GM06990 (cell line): ENCODE data around the gene HRNR.
"Not testable (repeated sequence)": the region's sequence is repeated elsewhere in the genome, so short reads cannot be mapped to it uniquely, and the experiment has no call there.

Source experiments
- DNase-seq: peaks from one replicate; pipeline ENCODE4 v3.0.0-alpha.2; 2011; ENCODE audit not compliant: insufficient read length; ENCODE audit errors: extremely low read depth
- H3K27me3 ChIP-seq: replicated peaks from 2 replicates; pipeline ENCODE4 v1.6.0; 2011; ENCODE audit warnings: low read length; ENCODE audit not compliant: control insufficient read depth, insufficient read depth
- H3K36me3 ChIP-seq: 2 replicates; pipeline ENCODE4 v1.5.1; 2011; ENCODE audit warnings: low read length; ENCODE audit not compliant: control insufficient read depth, insufficient read depth
- H3K4me3 ChIP-seq: replicated peaks from 2 replicates; pipeline ENCODE4 v1.5.1; 2011; ENCODE audit warnings: low read depth, mild to moderate bottlenecking, control low read depth, low read length
- TF ChIP-seq, protein P1 (sequence below): IDR thresholded peaks from 2 replicates; pipeline ENCODE4 v1.5.1; 2011; ENCODE audit warnings: low read length, control low read depth, mild to moderate bottlenecking, inconsistent platforms; ENCODE audit not compliant: insufficient read depth, poor library complexity, severe bottlenecking

HRNR gene

DNA sequence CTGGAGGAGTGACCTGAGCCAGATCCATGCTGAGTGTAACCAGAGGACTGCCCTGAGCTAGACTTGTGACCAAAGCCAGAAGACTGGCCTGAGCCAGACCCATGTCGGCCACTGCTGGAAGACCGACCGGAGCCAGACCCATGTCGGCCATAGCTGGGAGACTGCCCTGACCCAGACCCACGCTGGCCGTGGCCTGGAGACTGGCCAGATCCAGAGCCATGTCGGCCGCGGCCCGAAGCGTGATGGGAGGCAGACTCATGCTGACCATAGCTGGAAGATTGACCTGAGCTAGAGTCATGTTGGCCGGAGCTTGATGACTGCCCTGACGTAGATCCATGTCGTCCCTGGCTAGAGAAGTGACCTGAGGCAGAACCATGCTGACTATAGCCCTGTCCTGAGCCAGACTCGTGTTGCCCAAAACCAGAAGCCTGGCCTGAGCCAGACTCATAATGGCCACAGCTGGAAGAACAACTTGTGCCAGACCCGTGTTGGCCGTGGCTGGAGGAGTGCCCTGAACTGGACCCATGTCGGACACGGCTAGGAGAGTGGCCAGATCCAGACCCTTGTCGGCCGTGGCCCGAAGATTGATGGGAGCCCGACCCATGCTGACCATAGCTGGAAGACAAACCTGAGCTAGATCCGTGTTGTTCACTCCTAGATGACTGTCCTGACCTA is 5.1 kb downstream of the HRNR start:
- no peak overlapping the region for H3K4me3 ChIP-seq
- no peak for DNase-seq
- TF ChIP-seq, protein P1, sequence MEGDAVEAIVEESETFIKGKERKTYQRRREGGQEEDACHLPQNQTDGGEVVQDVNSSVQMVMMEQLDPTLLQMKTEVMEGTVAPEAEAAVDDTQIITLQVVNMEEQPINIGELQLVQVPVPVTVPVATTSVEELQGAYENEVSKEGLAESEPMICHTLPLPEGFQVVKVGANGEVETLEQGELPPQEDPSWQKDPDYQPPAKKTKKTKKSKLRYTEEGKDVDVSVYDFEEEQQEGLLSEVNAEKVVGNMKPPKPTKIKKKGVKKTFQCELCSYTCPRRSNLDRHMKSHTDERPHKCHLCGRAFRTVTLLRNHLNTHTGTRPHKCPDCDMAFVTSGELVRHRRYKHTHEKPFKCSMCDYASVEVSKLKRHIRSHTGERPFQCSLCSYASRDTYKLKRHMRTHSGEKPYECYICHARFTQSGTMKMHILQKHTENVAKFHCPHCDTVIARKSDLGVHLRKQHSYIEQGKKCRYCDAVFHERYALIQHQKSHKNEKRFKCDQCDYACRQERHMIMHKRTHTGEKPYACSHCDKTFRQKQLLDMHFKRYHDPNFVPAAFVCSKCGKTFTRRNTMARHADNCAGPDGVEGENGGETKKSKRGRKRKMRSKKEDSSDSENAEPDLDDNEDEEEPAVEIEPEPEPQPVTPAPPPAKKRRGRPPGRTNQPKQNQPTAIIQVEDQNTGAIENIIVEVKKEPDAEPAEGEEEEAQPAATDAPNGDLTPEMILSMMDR = no peak
- H3K36me3 ChIP-seq = no peaks in the 10 kb centered on the region
- no peaks in the 10 kb centered on the region for H3K27me3 ChIP-seq

GRCh38 chr1:152215604-152216003 is 8.4 kb downstream of the HRNR start:
- H3K27me3 ChIP-seq, DNase-seq, H3K4me3 ChIP-seq, H3K36me3 ChIP-seq: not testable (repeated sequence)

- H3K4me3 ChIP-seq, H3K36me3 ChIP-seq, DNase-seq, H3K27me3 ChIP-seq: not testable (repeated sequence)
Observed at GRCh38 chr1:152214911-152215310, 9.1 kb downstream of the HRNR start.

DNA sequence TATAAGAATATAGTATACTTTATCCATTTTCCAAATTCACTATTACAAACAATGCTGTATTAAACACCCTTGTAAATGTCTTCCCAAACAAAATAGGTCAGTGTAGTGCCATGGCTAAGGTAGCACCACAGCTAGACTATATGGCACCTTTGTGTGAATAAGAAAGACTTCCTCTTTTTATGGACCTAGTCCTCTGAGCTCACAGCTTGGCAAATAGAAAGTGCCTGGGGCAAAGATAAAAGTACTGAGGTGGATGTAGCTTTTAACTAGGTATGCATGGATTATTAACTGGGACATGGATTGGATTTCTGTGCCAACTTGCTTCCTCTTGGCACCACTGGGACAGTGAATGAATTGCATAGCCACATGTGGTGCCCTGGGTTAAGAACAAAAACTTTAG is 25.0 kb downstream of the HRNR start:
- TF ChIP-seq, protein P1 = no peak
- DNase-seq = no peak
- H3K36me3 ChIP-seq = no peaks in the 10 kb centered on the region
- H3K4me3 ChIP-seq = no peak overlapping the region
- H3K27me3 ChIP-seq = no peaks in the 10 kb centered on the region

- Histone ChIP-seq H3K4me3 (no peak overlapping the region), H3K27me3 (no peaks in the 10 kb centered on the region), H3K36me3 (no peaks in the 10 kb centered on the region)
- DNase-seq = no peak
- TF ChIP-seq, protein P1 = no peak
Observed at GRCh38 chr1:152197361-152197941, 26.5 kb downstream of the HRNR start.

DNA sequence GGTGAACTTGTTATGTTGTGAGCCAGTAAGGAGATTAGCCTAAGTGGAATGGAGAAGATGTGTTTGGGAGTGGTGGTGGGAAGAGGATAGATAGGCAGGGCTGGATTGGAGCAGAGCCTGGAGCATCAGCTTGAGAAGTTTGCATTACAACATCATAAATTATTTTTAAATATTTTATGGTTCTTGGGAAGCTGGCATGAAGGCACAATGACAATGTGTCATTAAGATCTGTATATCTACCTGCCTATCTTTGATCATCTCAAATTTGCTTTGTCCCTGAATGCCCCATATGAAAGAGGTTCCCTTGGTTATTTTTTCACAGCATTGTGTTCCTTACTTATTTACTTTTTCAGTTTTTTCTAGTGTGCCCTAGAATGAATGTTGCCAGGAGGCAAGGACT is 32.3 kb downstream of the HRNR start:
- no peaks in the 10 kb centered on the region for H3K36me3 ChIP-seq
- TF ChIP-seq, protein P1 = no peak

More for the DNA sequence above, 32.3 kb downstream of the HRNR start:
- Histone ChIP-seq H3K27me3 (no peaks in the 10 kb centered on the region), H3K4me3 (no peak overlapping the region)
- no peak for DNase-seq
